ENCODE results near the gene VPS25. TPM values are rescaled to one million over a fixed set of nuclear protein-coding genes. Genes with fewer than 3 reads are reported as not detected.

The VPS25 gene
- total and polyA plus RNA-seq, 9 of the 15 experiments (the other 6 are each of a cell fraction or from before 2014, with no cell fraction given), result 123 to 352 (median 180) TPM

DNA sequence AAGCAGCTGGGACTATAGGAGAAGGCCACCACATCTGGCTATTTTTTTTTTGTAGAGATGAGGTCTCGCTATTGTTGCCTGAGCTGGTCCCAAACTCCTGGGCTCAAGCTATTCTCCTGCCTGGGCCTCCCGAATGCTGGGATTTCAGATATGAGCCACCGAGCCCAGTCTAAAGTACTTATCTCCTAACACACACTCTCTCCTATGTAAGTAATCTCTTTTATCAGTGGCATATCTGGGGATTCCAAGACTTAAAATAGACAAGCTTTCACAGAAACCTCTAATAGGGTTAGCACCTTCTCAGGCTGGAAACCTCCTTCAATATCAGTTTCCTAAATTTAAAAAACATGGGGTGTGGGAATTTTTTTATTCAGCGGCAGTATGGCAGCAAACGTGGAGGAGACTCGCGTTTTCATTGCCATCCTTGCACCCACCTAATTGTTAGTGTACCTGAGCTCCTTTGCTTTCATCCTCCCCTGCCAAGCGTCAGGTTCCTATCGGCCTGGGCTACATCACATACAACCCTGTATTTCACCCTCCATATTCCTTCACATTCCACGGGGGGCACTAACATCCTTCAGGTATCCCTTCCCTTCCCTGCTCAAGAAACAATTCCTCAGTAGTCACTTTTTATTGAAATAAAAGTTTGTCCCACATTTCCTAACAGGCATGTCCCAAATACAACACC lies 29.5 kb upstream of the VPS25 start (continued):
- TF ChIP-seq, protein P1, sequence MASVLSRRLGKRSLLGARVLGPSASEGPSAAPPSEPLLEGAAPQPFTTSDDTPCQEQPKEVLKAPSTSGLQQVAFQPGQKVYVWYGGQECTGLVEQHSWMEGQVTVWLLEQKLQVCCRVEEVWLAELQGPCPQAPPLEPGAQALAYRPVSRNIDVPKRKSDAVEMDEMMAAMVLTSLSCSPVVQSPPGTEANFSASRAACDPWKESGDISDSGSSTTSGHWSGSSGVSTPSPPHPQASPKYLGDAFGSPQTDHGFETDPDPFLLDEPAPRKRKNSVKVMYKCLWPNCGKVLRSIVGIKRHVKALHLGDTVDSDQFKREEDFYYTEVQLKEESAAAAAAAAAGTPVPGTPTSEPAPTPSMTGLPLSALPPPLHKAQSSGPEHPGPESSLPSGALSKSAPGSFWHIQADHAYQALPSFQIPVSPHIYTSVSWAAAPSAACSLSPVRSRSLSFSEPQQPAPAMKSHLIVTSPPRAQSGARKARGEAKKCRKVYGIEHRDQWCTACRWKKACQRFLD (CRISPR knock-in tag; IDR thresholded peaks at IDR 0.05), result no peak; the same call in 1 of the 2 replicates
- TF ChIP-seq ZNF175 (CRISPR knock-in tag; IDR thresholded peaks at IDR 0.05; ENCODE audit: low read depth) (no peak), ZZZ3 (IDR thresholded peaks at IDR 0.05) (no peak), SMAD2 (IDR thresholded peaks at IDR 0.05; ENCODE audit: low read depth, low read length) (no peak), ZFX (CRISPR knock-in tag; IDR thresholded peaks at IDR 0.05) (no peak), ZNF668 (CRISPR knock-in tag; IDR thresholded peaks at IDR 0.05) (no peak), TCF3 (CRISPR knock-in tag; IDR thresholded peaks at IDR 0.05) (peak; percentile 86), SNIP1 (IDR thresholded peaks at IDR 0.05; ENCODE audit: low read depth) (no peak), ZFPM2 (CRISPR knock-in tag; IDR thresholded peaks at IDR 0.05) (no peak), RFX7 (CRISPR knock-in tag; IDR thresholded peaks at IDR 0.05) (no peak), ZNF584 (CRISPR knock-in tag; IDR thresholded peaks at IDR 0.05; ENCODE audit: low read depth) (no peak), ZBTB7A (IDR thresholded peaks at IDR 0.05; ENCODE audit: borderline replicate concordance, control insufficient read depth, low read depth, low read length) (no peak), MYC (IDR thresholded peaks at IDR 0.05; ENCODE audit: low read depth, low read length) (no peak), MYC (CRISPR knock-in tag; IDR thresholded peaks at IDR 0.05; ENCODE audit: borderline replicate concordance, low read depth) (no peak), TFAM (CRISPR knock-in tag; conservative IDR thresholded peaks at IDR 0.05) (no peak), IFI16 (CRISPR knock-in tag; IDR thresholded peaks at IDR 0.05) (no peak), ZNF239 (CRISPR knock-in tag; IDR thresholded peaks at IDR 0.05) (no peak), CXXC5 (CRISPR knock-in tag; IDR thresholded peaks at IDR 0.05) (peak; percentile 66), SRF (CRISPR knock-in tag; IDR thresholded peaks at IDR 0.05) (0 out of 4 replicates have a peak, but pooled peaks of 1 of the 2 experiments have one; percentile 6), POLR2AphosphoS2 (IDR thresholded peaks at IDR 0.05; ENCODE audit: low read length) (no peak)
- TF ChIP-seq, protein P2, sequence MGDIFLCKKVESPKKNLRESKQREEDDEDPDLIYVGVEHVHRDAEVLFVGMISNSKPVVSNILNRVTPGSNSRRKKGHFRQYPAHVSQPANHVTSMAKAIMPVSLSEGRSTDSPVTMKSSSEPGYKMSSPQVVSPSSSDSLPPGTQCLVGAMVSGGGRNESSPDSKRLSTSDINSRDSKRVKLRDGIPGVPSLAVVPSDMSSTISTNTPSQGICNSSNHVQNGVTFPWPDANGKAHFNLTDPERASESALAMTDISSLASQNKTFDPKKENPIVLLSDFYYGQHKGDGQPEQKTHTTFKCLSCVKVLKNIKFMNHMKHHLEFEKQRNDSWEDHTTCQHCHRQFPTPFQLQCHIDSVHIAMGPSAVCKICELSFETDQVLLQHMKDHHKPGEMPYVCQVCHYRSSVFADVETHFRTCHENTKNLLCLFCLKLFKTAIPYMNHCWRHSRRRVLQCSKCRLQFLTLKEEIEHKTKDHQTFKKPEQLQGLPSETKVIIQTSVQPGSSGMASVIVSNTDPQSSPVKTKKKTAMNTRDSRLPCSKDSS (IDR thresholded peaks at IDR 0.05; ENCODE audit: low read depth, partially characterized antibody), result no peak
- TF ChIP-seq, protein P3, sequence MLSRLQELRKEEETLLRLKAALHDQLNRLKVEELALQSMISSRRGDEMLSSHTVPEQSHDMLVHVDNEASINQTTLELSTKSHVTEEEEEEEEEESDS (CRISPR knock-in tag; IDR thresholded peaks at IDR 0.05), result no peak
